Endothelial cell (in vitro differentiated cells): ENCODE results near the gene CGNL1. TPM values are rescaled to one million over a fixed set of nuclear protein-coding genes. Genes with fewer than 3 reads are reported as not detected.
A peak's percentile ranks its signal among the peaks of the same experiment; 100 is the strongest.

Experiments used
- DNase-seq: peaks from one replicate; pipeline ENCODE4 v3.0.0; 2021; ENCODE audit warnings: low spot score
- H3K27ac Mint-ChIP-seq: one replicate; pipeline ENCODE4 v1.8.0; 2021; ENCODE audit warnings: mixed read lengths, inconsistent platforms; ENCODE audit not compliant: unreplicated experiment
- H3K27me3 Mint-ChIP-seq: one replicate; pipeline ENCODE4 v1.8.0; 2021; ENCODE audit warnings: mild to moderate bottlenecking, moderate library complexity, mixed read lengths, inconsistent platforms; ENCODE audit not compliant: unreplicated experiment
- H3K36me3 Mint-ChIP-seq: one replicate; pipeline ENCODE4 v1.8.0; 2021; ENCODE audit warnings: mild to moderate bottlenecking, low read depth, mixed read lengths, inconsistent platforms; ENCODE audit not compliant: unreplicated experiment
- H3K4me1 Mint-ChIP-seq: one replicate; pipeline ENCODE4 v1.8.0; 2021; ENCODE audit warnings: mild to moderate bottlenecking, mixed read lengths, inconsistent platforms; ENCODE audit not compliant: unreplicated experiment
- H3K4me3 Mint-ChIP-seq: one replicate; pipeline ENCODE4 v1.8.0; 2021; ENCODE audit warnings: mild to moderate bottlenecking, mixed read lengths, inconsistent platforms; ENCODE audit not compliant: unreplicated experiment
- H3K9me3 Mint-ChIP-seq: one replicate; pipeline ENCODE4 v1.8.0; 2021; ENCODE audit warnings: mixed read lengths, inconsistent platforms; ENCODE audit not compliant: unreplicated experiment
- total RNA-seq: library from RNA; stranded (reverse); fragmentation: NEBNext Ultra II Directional; extraction: Animal tissue kit (Norgen Biotek cat#: 25700); gene quantifications from one replicate; pipeline ENCODE4 v1.2.1, GENCODE V29; 2021; ENCODE audit not compliant: unreplicated experiment
- TF ChIP-seq, protein P1 (sequence below): fragments of 200-600 bp; sonication (generic); IDR thresholded peaks from one replicate; pipeline ENCODE4 v1.5.0; 2021; ENCODE audit warnings: antibody characterized with exemption; ENCODE audit not compliant: unreplicated experiment

The CGNL1 gene
- total RNA-seq, 1 donor from 2014 or later: 238 TPM

DNA sequence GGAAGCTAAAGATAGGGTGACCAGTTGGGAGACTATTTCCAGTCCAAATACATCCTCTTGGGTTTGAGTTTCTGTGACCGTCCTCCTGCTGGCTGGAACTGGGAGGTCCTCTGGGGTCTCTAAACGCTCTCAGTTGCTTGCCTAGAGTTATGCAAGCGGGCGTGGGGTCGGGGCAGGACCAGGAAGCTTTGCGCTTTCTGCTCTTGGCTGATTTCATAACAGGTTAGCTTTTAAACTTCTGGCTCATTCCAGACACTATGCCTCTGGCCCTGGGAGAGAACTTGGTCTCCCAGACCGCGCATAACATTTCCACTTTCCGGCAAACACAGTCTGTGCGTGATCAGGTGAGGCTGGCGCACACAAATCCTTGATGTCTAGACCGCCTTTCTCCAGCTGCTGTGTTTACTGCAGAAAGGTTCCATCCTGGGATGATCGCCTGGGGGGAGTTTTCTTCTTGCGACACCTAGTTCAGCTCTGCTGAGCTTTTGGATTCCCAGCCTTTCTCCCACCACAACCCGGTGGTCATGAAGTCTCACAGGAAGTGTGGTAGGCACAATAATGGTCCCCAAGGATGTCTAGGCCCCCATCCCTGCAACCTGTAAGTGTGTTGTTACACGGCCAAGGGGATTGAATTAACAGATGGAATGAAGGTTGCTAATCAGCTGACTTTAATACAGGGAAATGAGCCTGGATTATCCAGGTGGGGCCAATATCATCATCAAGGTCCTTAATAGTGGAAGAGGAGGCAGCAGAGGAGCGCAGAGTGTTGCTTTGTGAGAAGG lies 23.6 kb upstream of the CGNL1 start:
- TF ChIP-seq, protein P1, sequence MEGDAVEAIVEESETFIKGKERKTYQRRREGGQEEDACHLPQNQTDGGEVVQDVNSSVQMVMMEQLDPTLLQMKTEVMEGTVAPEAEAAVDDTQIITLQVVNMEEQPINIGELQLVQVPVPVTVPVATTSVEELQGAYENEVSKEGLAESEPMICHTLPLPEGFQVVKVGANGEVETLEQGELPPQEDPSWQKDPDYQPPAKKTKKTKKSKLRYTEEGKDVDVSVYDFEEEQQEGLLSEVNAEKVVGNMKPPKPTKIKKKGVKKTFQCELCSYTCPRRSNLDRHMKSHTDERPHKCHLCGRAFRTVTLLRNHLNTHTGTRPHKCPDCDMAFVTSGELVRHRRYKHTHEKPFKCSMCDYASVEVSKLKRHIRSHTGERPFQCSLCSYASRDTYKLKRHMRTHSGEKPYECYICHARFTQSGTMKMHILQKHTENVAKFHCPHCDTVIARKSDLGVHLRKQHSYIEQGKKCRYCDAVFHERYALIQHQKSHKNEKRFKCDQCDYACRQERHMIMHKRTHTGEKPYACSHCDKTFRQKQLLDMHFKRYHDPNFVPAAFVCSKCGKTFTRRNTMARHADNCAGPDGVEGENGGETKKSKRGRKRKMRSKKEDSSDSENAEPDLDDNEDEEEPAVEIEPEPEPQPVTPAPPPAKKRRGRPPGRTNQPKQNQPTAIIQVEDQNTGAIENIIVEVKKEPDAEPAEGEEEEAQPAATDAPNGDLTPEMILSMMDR: no peak
- H3K9me3 Mint-ChIP-seq: no peaks in the 10 kb centered on the region
- DNase-seq: no peak
- peaks cover 12% of the 10 kb centered on the region for H3K27me3 Mint-ChIP-seq
- peak overlapping the region; percentile 18 for H3K27ac Mint-ChIP-seq
- H3K4me1 Mint-ChIP-seq: peaks cover 10% of the 10 kb centered on the region
- peaks cover 4% of the 10 kb centered on the region for H3K36me3 Mint-ChIP-seq
- H3K4me3 Mint-ChIP-seq: peak overlapping the region; percentile 25

DNA sequence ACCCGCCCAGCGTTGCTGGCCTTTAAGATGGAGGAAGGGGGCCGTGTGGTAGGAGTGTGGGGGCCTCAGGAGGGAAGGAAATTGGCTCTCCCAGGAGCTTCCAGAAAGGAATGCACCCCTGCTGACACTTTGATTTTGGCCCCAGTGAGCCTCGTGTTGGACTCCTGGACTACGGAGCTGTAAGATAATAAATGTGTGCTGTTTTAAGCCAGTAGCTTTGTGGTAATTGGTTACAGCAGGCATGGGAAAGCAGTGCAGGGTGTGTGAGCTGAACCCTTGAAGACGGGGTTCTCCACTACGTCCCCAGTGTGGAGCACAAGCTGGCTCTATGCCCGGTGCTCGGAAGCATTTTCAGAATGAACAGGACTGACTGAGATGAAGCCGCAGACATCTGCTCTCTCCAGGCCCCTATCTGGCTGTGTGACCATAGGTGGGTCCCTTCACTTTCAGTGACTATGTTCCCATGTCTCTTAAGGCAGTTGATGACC lies 22.9 kb upstream of the CGNL1 start:
- Mint-ChIP-seq H3K36me3 (peaks cover 4% of the 10 kb centered on the region), H3K4me1 (peaks cover 10% of the 10 kb centered on the region), H3K27ac (no peak overlapping the region), H3K9me3 (no peaks in the 10 kb centered on the region), H3K4me3 (no peak overlapping the region), H3K27me3 (peaks cover 11% of the 10 kb centered on the region)
- no peak for DNase-seq
- TF ChIP-seq, protein P1: no peak

DNA sequence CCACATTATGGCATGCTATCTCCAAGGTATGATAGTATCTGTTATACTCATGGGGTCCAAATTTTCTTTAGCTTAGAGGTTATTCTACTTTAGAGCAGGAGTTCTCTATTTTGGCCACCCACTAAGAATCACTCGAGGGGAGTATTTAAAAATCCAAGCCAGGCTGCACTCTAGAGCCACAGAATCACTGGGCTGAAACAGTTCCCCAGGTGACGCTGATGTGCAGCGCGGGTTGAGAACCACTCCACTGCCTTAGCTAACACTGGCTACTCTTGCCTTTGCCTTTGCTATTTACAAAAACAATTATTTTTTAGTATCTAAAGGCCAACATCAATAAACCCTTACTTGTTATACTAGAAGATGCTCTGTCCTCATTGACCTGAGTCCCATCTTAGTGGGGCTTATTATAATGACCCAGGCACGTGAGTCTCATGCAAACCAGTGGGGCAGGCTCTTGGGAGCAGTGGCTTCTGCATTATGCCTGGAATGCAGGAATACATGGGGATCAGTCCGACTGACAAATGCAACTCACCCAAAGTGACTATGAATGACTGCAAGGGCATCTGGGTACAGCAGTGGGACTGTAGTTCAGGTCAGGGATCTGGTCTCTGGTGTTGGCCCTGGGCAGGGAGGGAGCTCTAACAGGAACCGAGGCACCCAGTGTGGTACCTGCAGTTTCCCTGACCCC lies 21.7 kb upstream of the CGNL1 start:
- H3K36me3 Mint-ChIP-seq: peaks cover 4% of the 10 kb centered on the region
- no peak overlapping the region for H3K27ac Mint-ChIP-seq
- H3K4me1 Mint-ChIP-seq: peaks cover 10% of the 10 kb centered on the region
- DNase-seq: no peak
- no peak overlapping the region for H3K4me3 Mint-ChIP-seq
- peaks cover 8% of the 10 kb centered on the region for H3K27me3 Mint-ChIP-seq
- TF ChIP-seq, protein P1: no peak
- H3K9me3 Mint-ChIP-seq: no peaks in the 10 kb centered on the region

DNA sequence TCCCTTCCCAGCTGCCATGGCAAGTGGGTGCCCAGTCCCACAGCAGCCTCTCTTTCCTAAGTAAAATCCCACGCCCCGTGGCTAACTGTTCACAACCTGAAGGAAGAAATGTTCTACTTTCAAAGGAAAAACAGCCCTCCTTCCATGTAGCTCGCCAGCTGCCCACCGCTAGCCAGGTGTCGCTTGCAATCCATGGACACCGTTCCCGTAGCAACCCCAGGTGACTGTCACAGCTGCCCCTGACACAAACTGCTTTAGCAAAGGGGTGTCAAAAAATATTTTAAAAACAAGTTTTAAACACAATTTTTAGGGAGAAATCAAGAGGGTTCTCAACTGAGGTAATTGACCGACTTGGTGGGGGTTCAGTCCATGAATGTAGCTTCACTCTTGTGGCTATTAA lies 21.0 kb upstream of the CGNL1 start:
- DNase-seq: no peak
- TF ChIP-seq, protein P1: no peak

DNA sequence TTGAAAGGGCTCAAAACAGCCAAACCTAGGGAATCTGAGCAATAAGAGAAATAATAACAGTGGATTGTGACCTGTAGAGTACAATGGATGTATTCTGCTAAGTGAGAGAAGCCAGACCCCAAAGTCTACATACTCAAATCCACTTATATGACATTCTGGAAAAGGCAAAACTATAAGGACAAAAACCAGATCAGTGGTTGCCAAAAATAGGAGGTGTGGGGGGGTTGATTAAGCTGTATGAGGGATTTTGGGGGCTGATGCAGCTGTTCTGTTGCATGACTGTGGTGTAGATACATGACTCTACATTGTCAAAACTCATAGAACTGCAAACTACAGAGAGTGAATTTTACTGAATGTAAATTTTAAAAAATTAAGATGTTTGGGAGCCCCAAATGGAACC lies 20.1 kb upstream of the CGNL1 start:
- peaks cover 6% of the 10 kb centered on the region for H3K27me3 Mint-ChIP-seq
- H3K36me3 Mint-ChIP-seq: peaks cover 4% of the 10 kb centered on the region
- H3K9me3 Mint-ChIP-seq: no peaks in the 10 kb centered on the region
- H3K4me1 Mint-ChIP-seq: peaks cover 10% of the 10 kb centered on the region
- H3K27ac Mint-ChIP-seq: no peak overlapping the region
- no peak for DNase-seq
- TF ChIP-seq, protein P1: no peak
- H3K4me3 Mint-ChIP-seq: no peak overlapping the region

More for the DNA sequence above, 21.0 kb upstream of the CGNL1 start:
- Mint-ChIP-seq H3K9me3 (no peaks in the 10 kb centered on the region), H3K4me1 (peaks cover 10% of the 10 kb centered on the region), H3K27ac (no peak overlapping the region), H3K4me3 (no peak overlapping the region), H3K27me3 (peaks cover 6% of the 10 kb centered on the region), H3K36me3 (peaks cover 4% of the 10 kb centered on the region)
